Fibroblast of lung (primary cell): Measurements from ENCODE around the gene HIVEP3.

ENCODE experiments used
- EZH2 ChIP-seq: IDR thresholded peaks from 2 replicates; pipeline ENCODE4 v1.5.1; 2012; ENCODE audit warnings: low read length, control low read depth, mild to moderate bottlenecking; ENCODE audit errors: missing control alignments
- TF ChIP-seq, protein P1 (sequence below), 2 donors: IDR thresholded peaks in 1 of 2; conservative IDR thresholded peaks in 1 of 2; 1 replicate in 1 of 2; 2 replicates in 1 of 2; pipeline ENCODE4 v1.5.1; 2011 to 2012; ENCODE audit warnings: low read length in 2 of 2, control low read depth in 1 of 2, inconsistent platforms in 1 of 2, low read depth in 1 of 2, mild to moderate bottlenecking in 1 of 2

DNA sequence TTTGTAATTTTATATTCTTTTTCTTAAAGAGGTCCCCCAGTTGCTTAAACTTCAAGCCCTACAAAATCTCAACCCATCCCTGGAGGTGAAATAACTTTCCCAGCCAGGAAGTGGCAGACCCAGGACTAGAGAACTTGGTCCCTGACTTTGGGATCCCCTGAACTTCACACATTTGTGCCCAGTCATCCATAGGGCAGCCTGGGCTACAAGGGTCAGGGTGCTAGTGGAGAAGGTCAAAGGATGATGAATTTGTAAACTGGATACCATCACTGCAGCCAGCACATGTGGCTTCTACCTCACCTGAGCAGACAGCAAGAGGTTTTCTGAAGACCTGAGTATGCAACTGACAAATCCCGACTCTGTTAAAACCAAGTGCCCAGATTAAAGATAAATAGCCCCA lies 31.4 kb downstream of the HIVEP3 start:
- TF ChIP-seq, protein P1, sequence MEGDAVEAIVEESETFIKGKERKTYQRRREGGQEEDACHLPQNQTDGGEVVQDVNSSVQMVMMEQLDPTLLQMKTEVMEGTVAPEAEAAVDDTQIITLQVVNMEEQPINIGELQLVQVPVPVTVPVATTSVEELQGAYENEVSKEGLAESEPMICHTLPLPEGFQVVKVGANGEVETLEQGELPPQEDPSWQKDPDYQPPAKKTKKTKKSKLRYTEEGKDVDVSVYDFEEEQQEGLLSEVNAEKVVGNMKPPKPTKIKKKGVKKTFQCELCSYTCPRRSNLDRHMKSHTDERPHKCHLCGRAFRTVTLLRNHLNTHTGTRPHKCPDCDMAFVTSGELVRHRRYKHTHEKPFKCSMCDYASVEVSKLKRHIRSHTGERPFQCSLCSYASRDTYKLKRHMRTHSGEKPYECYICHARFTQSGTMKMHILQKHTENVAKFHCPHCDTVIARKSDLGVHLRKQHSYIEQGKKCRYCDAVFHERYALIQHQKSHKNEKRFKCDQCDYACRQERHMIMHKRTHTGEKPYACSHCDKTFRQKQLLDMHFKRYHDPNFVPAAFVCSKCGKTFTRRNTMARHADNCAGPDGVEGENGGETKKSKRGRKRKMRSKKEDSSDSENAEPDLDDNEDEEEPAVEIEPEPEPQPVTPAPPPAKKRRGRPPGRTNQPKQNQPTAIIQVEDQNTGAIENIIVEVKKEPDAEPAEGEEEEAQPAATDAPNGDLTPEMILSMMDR (conservative IDR thresholded peaks at IDR 0.05 in 1 of 2, IDR thresholded peaks at IDR 0.05 in 1 of 2; ENCODE audit: low read depth in 1 of 2, low read length in 2 of 2): no peak
- no peak for TF ChIP-seq EZH2
